IMR-90 (cell line): ENCODE data around the gene PCNX2. TPM values are rescaled to one million over a fixed set of nuclear protein-coding genes. Genes with fewer than 3 reads are reported as not detected.

Source experiments
- ATAC-seq: fragments of 200-7000 bp; cut with Tn5 transposase; 2 replicates; pipeline ENCODE4 v1.9.1; 2020; ENCODE audit warnings: low read depth, mild to moderate bottlenecking, moderate library complexity
- BruUV-seq: library from RNA; stranded (reverse); fragments of 400-500 nt; replicated peaks from 2 replicates; lab custom pipeline; 2021; lab: Mats Ljungman, UMichigan
- CTCF ChIA-PET: fragments of 300-600 bp; formaldehyde crosslinking; extraction: SDS; loops from one replicate; lab custom pipeline; 2021; ENCODE audit warnings: antibody characterized with exemption; lab: Yijun Ruan, JAX
- POLR2A ChIA-PET: fragments of 300-600 bp; sonication (Branson Sonifier 250); formaldehyde crosslinking; loops from one replicate; lab custom pipeline; 2022; ENCODE audit warnings: antibody characterized with exemption; ENCODE audit not compliant: unreplicated experiment; lab: Charles Lee
- DNase-seq: peaks from one replicate; pipeline ENCODE4 v3.0.0; 2013
- H2AFZ ChIP-seq: replicated peaks from 2 replicates; pipeline ENCODE3; 2013; ENCODE audit warnings: low read length, mild to moderate bottlenecking; ENCODE audit not compliant: poor library complexity
- H2AK5ac ChIP-seq: 2 replicates; pipeline ENCODE4 v1.6.1; 2013; ENCODE audit warnings: low read depth, low read length, inconsistent platforms
- H2AK9ac ChIP-seq: replicated peaks from 2 replicates; pipeline ENCODE3; 2013; ENCODE audit warnings: mild to moderate bottlenecking, low read depth, low read length, moderate library complexity; ENCODE audit not compliant: poor library complexity
- H2BK120ac ChIP-seq: 2 replicates; pipeline ENCODE4 v1.6.1; 2013; ENCODE audit warnings: low read depth, low read length, inconsistent platforms
- H2BK15ac ChIP-seq: 3 replicates; pipeline ENCODE4 v1.6.1; 2013; ENCODE audit warnings: low read depth, low read length, inconsistent platforms
- H2BK20ac ChIP-seq: 2 replicates; pipeline ENCODE4 v1.6.1; 2013; ENCODE audit warnings: low read depth, mild to moderate bottlenecking, inconsistent platforms, low read length, moderate library complexity
- H2BK5ac ChIP-seq: 2 replicates; pipeline ENCODE4 v1.6.1; 2013; ENCODE audit warnings: mild to moderate bottlenecking, low read depth, low read length, inconsistent platforms; ENCODE audit not compliant: poor library complexity, severe bottlenecking
- H3K14ac ChIP-seq: replicated peaks from 2 replicates; pipeline ENCODE4 v1.6.1; 2013; ENCODE audit warnings: low read depth, low read length, inconsistent platforms
- H3K18ac ChIP-seq: 2 replicates; pipeline ENCODE4 v1.6.1; 2013; ENCODE audit warnings: low read depth, low read length, control low read depth
- H3K23ac ChIP-seq: 2 replicates; pipeline ENCODE4 v1.6.1; 2013; ENCODE audit warnings: low read depth, low read length, inconsistent platforms
- H3K27ac ChIP-seq: 2 replicates; pipeline ENCODE4 v1.5.1; 2013; ENCODE audit warnings: mild to moderate bottlenecking, control low read depth, low read length; ENCODE audit not compliant: insufficient read depth
- H3K27me3 ChIP-seq: 2 replicates; pipeline ENCODE4 v1.6.1; 2013; ENCODE audit warnings: low read length; ENCODE audit not compliant: control insufficient read depth, insufficient read depth
- H3K36me3 ChIP-seq: 2 replicates; pipeline ENCODE4 v1.6.1; 2013; ENCODE audit warnings: low read length, mixed read lengths; ENCODE audit not compliant: control insufficient read depth, insufficient read depth
- H3K4ac ChIP-seq: 2 replicates; pipeline ENCODE4 v1.6.1; 2013; ENCODE audit warnings: low read depth, low read length, inconsistent platforms
- H3K4me1 ChIP-seq: 2 replicates; pipeline ENCODE4 v1.6.1; 2013; ENCODE audit warnings: low read length, mixed read lengths; ENCODE audit not compliant: control insufficient read depth, insufficient read depth
- H3K4me2 ChIP-seq: 2 replicates; pipeline ENCODE4 v1.6.1; 2013; ENCODE audit warnings: low read depth, mild to moderate bottlenecking, control low read depth, low read length, moderate library complexity
- H3K4me3 ChIP-seq: 2 replicates; pipeline ENCODE4 v1.5.1; 2013; ENCODE audit warnings: low read depth, mild to moderate bottlenecking, control low read depth, low read length, moderate library complexity; ENCODE audit not compliant: insufficient read depth
- H3K56ac ChIP-seq: 2 replicates; pipeline ENCODE4 v1.6.1; 2013; ENCODE audit warnings: low read length, inconsistent platforms; ENCODE audit not compliant: insufficient read depth; ENCODE audit errors: extremely low read depth
- H3K79me1 ChIP-seq, 2 experiments: 2 replicates each; pipeline ENCODE4 v1.6.1; 2013; ENCODE audit warnings: low read length in 2 of 2, inconsistent platforms in 1 of 2, low read depth in 1 of 2
- H3K9ac ChIP-seq: 2 replicates; pipeline ENCODE4 v1.6.1; 2013; ENCODE audit warnings: low read depth, low read length, control low read depth
- H3K9me1 ChIP-seq: 2 replicates; pipeline ENCODE4 v1.6.1; 2013; ENCODE audit warnings: low read length, inconsistent platforms; ENCODE audit not compliant: insufficient read depth
- H3K9me3 ChIP-seq: 2 replicates; pipeline ENCODE4 v1.6.1; 2013; ENCODE audit warnings: low read length; ENCODE audit not compliant: control insufficient read depth, insufficient read depth
- H4K20me1 ChIP-seq: 2 replicates; pipeline ENCODE4 v1.6.1; 2013; ENCODE audit warnings: low read length, inconsistent platforms; ENCODE audit not compliant: insufficient read depth
- H4K5ac ChIP-seq: 2 replicates; pipeline ENCODE4 v1.6.1; 2013; ENCODE audit warnings: mild to moderate bottlenecking, low read depth, low read length, control low read depth
- H4K8ac ChIP-seq, 2 experiments: 2 replicates each; pipeline ENCODE4 v1.6.1; 2013; ENCODE audit warnings: low read depth in 2 of 2, low read length in 2 of 2, control low read depth in 1 of 2, inconsistent platforms in 1 of 2
- H4K91ac ChIP-seq: 2 replicates; pipeline ENCODE4 v1.6.1; 2013; ENCODE audit warnings: low read depth, low read length, inconsistent platforms; ENCODE audit not compliant: insufficient read depth
- BHLHE40 ChIP-seq: fragments of 150-350 bp; IDR thresholded peaks from 2 replicates; pipeline ENCODE4 v1.6.1; 2016; ENCODE audit warnings: mild to moderate bottlenecking, low read depth, low read length
- CEBPB ChIP-seq: IDR thresholded peaks from 2 replicates; pipeline ENCODE4 v1.6.1; 2012; ENCODE audit warnings: low read depth, low read length, improper control_type of control experiment
- FOS ChIP-seq: fragments of 150-350 bp; IDR thresholded peaks from 2 replicates; pipeline ENCODE4 v1.6.1; 2016; ENCODE audit warnings: low read depth, low read length
- MAZ ChIP-seq: IDR thresholded peaks from 2 replicates; pipeline ENCODE4 v1.6.1; 2012; ENCODE audit warnings: low read depth, mild to moderate bottlenecking, low read length, improper control_type of control experiment, moderate library complexity, borderline replicate concordance
- NFE2L2 ChIP-seq: fragments of 150-350 bp; IDR thresholded peaks from 2 replicates; pipeline ENCODE4 v1.6.1; 2016; ENCODE audit warnings: low read depth, mild to moderate bottlenecking, low read length
- POLR2A ChIP-seq: IDR thresholded peaks from 2 replicates; pipeline ENCODE4 v1.6.1; 2012; ENCODE audit warnings: mild to moderate bottlenecking, low read depth, low read length
- RAD21 ChIP-seq: IDR thresholded peaks from 2 replicates; pipeline ENCODE4 v1.6.1; 2012; ENCODE audit warnings: low read length, improper control_type of control experiment
- RFX5 ChIP-seq: IDR thresholded peaks from 2 replicates; pipeline ENCODE4 v1.8.0; 2012; ENCODE audit warnings: low read depth, mild to moderate bottlenecking, low read length, moderate library complexity
- SMC3 ChIP-seq: fragments of 150-350 bp; IDR thresholded peaks from 2 replicates; pipeline ENCODE4 v1.6.1; 2016; ENCODE audit warnings: low read depth, mild to moderate bottlenecking, antibody characterized with exemption, low read length, moderate library complexity
- WGBS, 2 experiments: methylation state at CpG; one replicate each; pipeline versions ENCODE4 v1.1.5 to v1.1.7; 2013; ENCODE audit warnings: missing lambda C conversion rate in 2 of 2; ENCODE audit not compliant: insufficient read length in 1 of 2; ENCODE audit errors: extremely low coverage in 2 of 2; 5-methylcytosine and 5-hydroxymethylcytosine counted together
- dilution Hi-C: fragments of 300-500 bp; cut with HindIII; formaldehyde crosslinking; loops from one replicate; pipeline ENCODE4 v1.14.3; 2018; ENCODE audit warnings: low sequenced_read_pairs; ENCODE audit not compliant: unreplicated experiment
- in situ Hi-C: fragments of 300-500 bp; cut with MboI; formaldehyde crosslinking; loops from 3 replicates; pipeline ENCODE4 v1.14.3; 2019; ENCODE audit warnings: low sequenced_read_pairs, inconsistent platforms, mixed read lengths
- intact Hi-C: fragments of 100-400 bp; cut with micrococcal nuclease; formaldehyde crosslinking; loops from 2 replicates; pipeline ENCODE4 v1.10.0; 2022
- polyA plus RNA-seq, 3 experiments: library from polyadenylated mRNA; depleted of rRNA; stranded (reverse); fragments of >200 nt; gene quantifications; 2 replicates each; pipeline ENCODE4 v1.2.3, GENCODE V29; 2012; ENCODE audit warnings: low replicate concordance in 1 of 3
- total RNA-seq: library from RNA; depleted of rRNA; stranded (reverse); fragments of >200 nt; gene quantifications from 2 replicates; pipeline ENCODE4 v1.2.3, GENCODE V29; 2012
- TF ChIP-seq, protein P1 (sequence below): conservative IDR thresholded peaks from 2 replicates; pipeline ENCODE4 v1.5.1; 2012; ENCODE audit warnings: mild to moderate bottlenecking, low read depth, low read length, improper control_type of control experiment

PCNX2 gene
- total and polyA plus RNA-seq, 2 of the 4 experiments (the other 2 are of a cell fraction) = 15.9 to 22.6 TPM

DNA sequence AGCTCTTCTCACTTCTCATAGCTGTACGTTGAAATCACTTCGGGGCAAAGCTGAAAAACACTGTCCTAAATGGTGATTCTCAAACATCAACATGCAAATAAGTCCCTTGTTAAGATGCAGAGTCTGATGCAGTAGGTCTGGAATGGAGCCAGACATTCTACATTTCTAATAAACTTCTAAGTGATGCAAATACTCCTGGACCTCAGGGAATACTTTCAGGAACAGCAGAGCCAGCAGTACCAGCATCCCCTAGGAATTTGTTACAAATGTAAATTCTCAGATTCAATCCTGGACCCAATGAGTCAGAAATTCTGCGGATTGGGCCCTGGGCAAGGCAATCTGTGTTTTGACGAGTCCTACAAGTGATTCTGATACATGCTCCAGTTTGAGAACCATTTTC lies 152.3 kb downstream of the PCNX2 start:
- no TSS peak for BruUV-seq
- TF ChIP-seq FOS (no peak), BHLHE40 (no peak), CEBPB (no peak), POLR2A (no peak), RAD21 (no peak), MAZ (no peak), SMC3 (no peak), RFX5 (no peak), NFE2L2 (no peak)
- TF ChIP-seq, protein P1, sequence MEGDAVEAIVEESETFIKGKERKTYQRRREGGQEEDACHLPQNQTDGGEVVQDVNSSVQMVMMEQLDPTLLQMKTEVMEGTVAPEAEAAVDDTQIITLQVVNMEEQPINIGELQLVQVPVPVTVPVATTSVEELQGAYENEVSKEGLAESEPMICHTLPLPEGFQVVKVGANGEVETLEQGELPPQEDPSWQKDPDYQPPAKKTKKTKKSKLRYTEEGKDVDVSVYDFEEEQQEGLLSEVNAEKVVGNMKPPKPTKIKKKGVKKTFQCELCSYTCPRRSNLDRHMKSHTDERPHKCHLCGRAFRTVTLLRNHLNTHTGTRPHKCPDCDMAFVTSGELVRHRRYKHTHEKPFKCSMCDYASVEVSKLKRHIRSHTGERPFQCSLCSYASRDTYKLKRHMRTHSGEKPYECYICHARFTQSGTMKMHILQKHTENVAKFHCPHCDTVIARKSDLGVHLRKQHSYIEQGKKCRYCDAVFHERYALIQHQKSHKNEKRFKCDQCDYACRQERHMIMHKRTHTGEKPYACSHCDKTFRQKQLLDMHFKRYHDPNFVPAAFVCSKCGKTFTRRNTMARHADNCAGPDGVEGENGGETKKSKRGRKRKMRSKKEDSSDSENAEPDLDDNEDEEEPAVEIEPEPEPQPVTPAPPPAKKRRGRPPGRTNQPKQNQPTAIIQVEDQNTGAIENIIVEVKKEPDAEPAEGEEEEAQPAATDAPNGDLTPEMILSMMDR = no peak
- DNase-seq = no peak
- Histone ChIP-seq H2BK5ac (no peak overlapping the region), H3K4me3 (no peak overlapping the region), H2AK5ac (no peak overlapping the region), H4K91ac (no peak overlapping the region), H2BK15ac (no peak overlapping the region), H3K27me3 (no peaks in the 10 kb centered on the region), H3K36me3 (no peaks in the 10 kb centered on the region; the same call in 1 of the 2 replicates), H3K23ac (no peak overlapping the region), H3K79me1 (no peaks in the 10 kb centered on the region), H3K14ac (no peak overlapping the region), H3K9me3 (no peaks in the 10 kb centered on the region), H4K8ac (no peak overlapping the region), H3K4me1 (peaks cover 4% of the 10 kb centered on the region; the same call in 1 of the 2 replicates), H3K27ac (no peak overlapping the region), H3K4me2 (no peak overlapping the region), H2BK20ac (no peak overlapping the region), H2BK120ac (no peak overlapping the region), H4K20me1 (no peaks in the 10 kb centered on the region), H3K9me1 (peaks cover 3% of the 10 kb centered on the region), H2AK9ac (no peak overlapping the region), H4K5ac (no peak overlapping the region), H3K4ac (no peak overlapping the region), H3K56ac (no peak overlapping the region), H3K9ac (no peak overlapping the region), H2AFZ (no peak overlapping the region), H3K18ac (no peak overlapping the region)
- no peak for ATAC-seq
- WGBS, 2 experiments = 100% methylated on average over 2 of the region's 4 CpGs; no CpG with 5 or more reads in 1 of the 2 experiments
- intact Hi-C loops = no loop called here
- ChIA-PET POLR2A (no interaction called here), CTCF (no interaction called here)
- in situ Hi-C loops = no loop called here
- dilution Hi-C loops = no loop called here
